ENCODE measurements around the gene TMEM242. TPM values are rescaled to one million over a fixed set of nuclear protein-coding genes. Genes with fewer than 3 reads are reported as not detected.

The TMEM242 gene
- total and polyA plus RNA-seq, 2 of the 4 experiments (the other 2 are of a cell fraction), result 2.3 to 4.6 TPM

GRCh38 chr6:157282284-157282683, 41.0 kb downstream of the TMEM242 start:
- Histone ChIP-seq H4K5ac (ENCODE audit: low read depth, low read length) (no peak overlapping the region), H3K23ac (ENCODE audit: low read depth, low read length) (no peak overlapping the region), H3K79me1 (ENCODE audit: low read depth in 1 of 2, low read length in 2 of 2) (no peaks in the 10 kb centered on the region), H2BK20ac (ENCODE audit: low read depth, low read length) (no peak overlapping the region), H3K27me3 (ENCODE audit: control insufficient read depth, insufficient read depth, low read length) (no peaks in the 10 kb centered on the region; the same call in 1 of the 2 replicates), H3K9me1 (ENCODE audit: insufficient read depth, low read length) (no peaks in the 10 kb centered on the region), H3K9ac (ENCODE audit: low read depth, low read length) (no peak overlapping the region), H4K20me1 (ENCODE audit: insufficient read depth, low read length) (no peaks in the 10 kb centered on the region), H2BK15ac (ENCODE audit: low read depth, low read length) (no peak overlapping the region), H2AFZ (replicated peaks; ENCODE audit: low read length, poor library complexity) (no peak overlapping the region), H4K91ac (ENCODE audit: insufficient read depth, low read depth, low read length) (no peak overlapping the region), H3K14ac (replicated peaks; ENCODE audit: low read depth, low read length) (no peak overlapping the region), H2AK9ac (replicated peaks; ENCODE audit: low read depth, low read length, poor library complexity) (no peak overlapping the region), H4K8ac (ENCODE audit: low read depth in 2 of 2, low read length in 2 of 2) (no peak overlapping the region), H2AK5ac (ENCODE audit: low read depth, low read length) (no peak overlapping the region), H3K27ac (ENCODE audit: insufficient read depth, low read length) (no peak overlapping the region), H3K18ac (ENCODE audit: low read depth, low read length) (no peak overlapping the region), H2BK5ac (ENCODE audit: low read depth, low read length, poor library complexity, severe bottlenecking) (no peak overlapping the region), H3K56ac (ENCODE audit: extremely low read depth, insufficient read depth, low read length) (no peak overlapping the region), H3K9me3 (ENCODE audit: control insufficient read depth, insufficient read depth, low read length) (no peaks in the 10 kb centered on the region), H3K4ac (ENCODE audit: low read depth, low read length) (no peak overlapping the region), H2BK120ac (ENCODE audit: low read depth, low read length) (no peak overlapping the region), H3K4me1 (ENCODE audit: control insufficient read depth, insufficient read depth, low read length) (no peaks in the 10 kb centered on the region), H3K4me2 (ENCODE audit: low read depth, low read length) (no peak overlapping the region), H3K4me3 (ENCODE audit: insufficient read depth, low read depth, low read length) (no peak overlapping the region), H3K36me3 (ENCODE audit: control insufficient read depth, insufficient read depth, low read length) (no peaks in the 10 kb centered on the region)
- in situ Hi-C loops (cut with MboI; ENCODE audit: low sequenced_read_pairs) (no loop called here), intact Hi-C loops (cut with micrococcal nuclease) (no loop called here), dilution Hi-C loops (cut with HindIII; ENCODE audit: low sequenced_read_pairs, unreplicated experiment) (no loop called here)
- no TSS peak for BruUV-seq (replicated peaks)
- TF ChIP-seq MAZ (IDR thresholded peaks at IDR 0.05; ENCODE audit: borderline replicate concordance, low read depth, low read length) (no peak), CTCF (conservative IDR thresholded peaks at IDR 0.05; ENCODE audit: low read depth, low read length) (no peak), FOS (IDR thresholded peaks at IDR 0.05; ENCODE audit: low read depth, low read length) (no peak), MAFK (IDR thresholded peaks at IDR 0.05; ENCODE audit: low read depth, low read length) (no peak), RFX5 (IDR thresholded peaks at IDR 0.05; ENCODE audit: low read depth, low read length) (no peak), RAD21 (IDR thresholded peaks at IDR 0.05; ENCODE audit: low read length) (no peak), CEBPB (IDR thresholded peaks at IDR 0.05; ENCODE audit: low read depth, low read length) (no peak)
- WGBS, 2 experiments (ENCODE audit: extremely low coverage in 2 of 2, insufficient read length in 1 of 2), result 93% methylated on average over 4 of the region's 7 CpGs; no CpG with 5 or more reads in 1 of the 2 experiments
- DNase-seq (no peak), ATAC-seq (ENCODE audit: low read depth) (no peak)
- CTCF ChIA-PET, result no interaction called here
- POLR2A ChIA-PET (ENCODE audit: unreplicated experiment), result no interaction called here
